Chondrocyte (in vitro differentiated cells): ENCODE data around the gene PSMB2. TPM values are rescaled to one million over a fixed set of nuclear protein-coding genes. Genes with fewer than 3 reads are reported as not detected.
"Not testable (repeated sequence)": the region's sequence is repeated elsewhere in the genome, so short reads cannot be mapped to it uniquely, and the experiment has no call there.

Experiments
- DNase-seq: peaks from one replicate; pipeline ENCODE4 v3.0.0; 2021; ENCODE audit warnings: mixed read lengths, low spot score
- H3K27ac Mint-ChIP-seq: one replicate; pipeline ENCODE4 v1.8.0; 2021; ENCODE audit warnings: mild to moderate bottlenecking, moderate library complexity, mixed read lengths; ENCODE audit not compliant: unreplicated experiment
- H3K27me3 Mint-ChIP-seq: 2 replicates; pipeline ENCODE4 v1.8.0; 2021; ENCODE audit warnings: low read depth, mixed read lengths
- H3K36me3 Mint-ChIP-seq: 2 replicates; pipeline ENCODE4 v1.8.0; 2021; ENCODE audit warnings: low read depth, mixed read lengths
- H3K4me1 Mint-ChIP-seq: 2 replicates; pipeline ENCODE4 v1.8.0; 2021; ENCODE audit warnings: low read depth, mild to moderate bottlenecking, mixed read lengths
- H3K4me3 Mint-ChIP-seq: one replicate; pipeline ENCODE4 v1.8.0; 2021; ENCODE audit warnings: mild to moderate bottlenecking, moderate library complexity, mixed read lengths; ENCODE audit not compliant: unreplicated experiment
- H3K9me3 Mint-ChIP-seq: 2 replicates; pipeline ENCODE4 v1.8.0; 2021; ENCODE audit warnings: low read depth, mixed read lengths
- CTCF ChIP-seq: fragments of 200-600 bp; sonication (generic); IDR thresholded peaks from 2 replicates; pipeline ENCODE4 v1.5.0; 2021; ENCODE audit warnings: antibody characterized with exemption, mild to moderate bottlenecking, moderate library complexity
- total RNA-seq: library from RNA; stranded (reverse); gene quantifications from 3 replicates; pipeline ENCODE4 v1.2.1, GENCODE V29; 2021

The PSMB2 gene
- total RNA-seq, 1 donor from 2014 or later = 58.9 TPM

GRCh38 chr1:35590476-35591040 lies 50.8 kb downstream of the PSMB2 start:
- DNase-seq = no peak
- Mint-ChIP-seq H3K9me3 (no peaks in the 10 kb centered on the region), H3K27ac (no peak overlapping the region), H3K27me3 (no peaks in the 10 kb centered on the region), H3K4me1 (no peaks in the 10 kb centered on the region), H3K36me3 (peaks cover 3% of the 10 kb centered on the region), H3K4me3 (no peak overlapping the region)
- TF ChIP-seq CTCF = no peak

GRCh38 chr1:35589516-35590427 lies 51.6 kb downstream of the PSMB2 start:
- Mint-ChIP-seq H3K27ac (no peak overlapping the region), H3K36me3 (peaks cover 3% of the 10 kb centered on the region), H3K27me3 (no peaks in the 10 kb centered on the region), H3K4me3 (no peak overlapping the region), H3K4me1 (no peaks in the 10 kb centered on the region), H3K9me3 (no peaks in the 10 kb centered on the region)
- TF ChIP-seq CTCF = no peak
- DNase-seq = no peak

DNA sequence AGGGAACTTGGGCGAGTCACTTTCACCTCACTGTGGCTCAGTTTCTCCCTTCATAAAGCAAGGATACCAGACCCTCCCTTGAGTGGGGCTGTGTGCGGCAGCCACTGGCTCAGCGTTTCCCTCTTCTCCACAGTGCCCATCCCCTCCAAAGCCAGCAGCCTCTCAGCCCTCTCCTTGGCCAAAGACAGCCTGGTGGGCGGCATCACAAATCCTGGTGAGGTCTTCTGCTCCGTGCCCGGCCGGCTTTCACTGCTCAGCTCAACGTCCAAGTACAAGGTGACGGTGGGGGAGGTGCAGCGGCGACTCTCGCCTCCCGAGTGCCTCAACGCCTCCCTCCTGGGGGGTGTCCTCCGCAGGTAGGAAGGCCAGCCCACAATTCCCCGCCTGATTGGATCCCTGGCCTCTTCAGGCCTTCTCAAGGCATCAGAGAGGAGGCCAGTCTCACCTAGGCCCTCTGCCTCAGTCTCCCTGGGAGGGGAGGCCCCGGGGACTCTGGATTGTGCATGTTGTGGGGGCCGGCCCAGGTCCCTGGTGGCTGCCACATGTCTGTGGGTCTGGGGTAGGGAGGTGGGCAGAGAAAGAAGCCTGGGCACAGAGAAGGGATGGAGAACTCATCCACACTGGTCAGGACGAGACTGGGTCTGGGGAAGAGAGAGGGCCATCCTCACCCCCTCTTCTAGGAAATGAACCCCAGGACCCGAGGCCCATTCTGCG lies 53.0 kb downstream of the PSMB2 start:
- no peak for TF ChIP-seq CTCF
- Mint-ChIP-seq H3K27ac (no peak overlapping the region), H3K9me3 (no peaks in the 10 kb centered on the region), H3K4me1 (no peaks in the 10 kb centered on the region), H3K4me3 (no peak overlapping the region), H3K27me3 (no peaks in the 10 kb centered on the region), H3K36me3 (peaks cover 3% of the 10 kb centered on the region)
- no peak for DNase-seq

- TF ChIP-seq CTCF = no peak
- DNase-seq = no peak
- Mint-ChIP-seq H3K4me3 (no peak overlapping the region), H3K9me3 (no peaks in the 10 kb centered on the region), H3K27me3 (no peaks in the 10 kb centered on the region), H3K36me3 (peaks cover 3% of the 10 kb centered on the region), H3K4me1 (no peaks in the 10 kb centered on the region), H3K27ac (no peak overlapping the region)
These were observed 53.6 kb downstream of the PSMB2 start for GRCh38 chr1:35587736-35588135.

DNA sequence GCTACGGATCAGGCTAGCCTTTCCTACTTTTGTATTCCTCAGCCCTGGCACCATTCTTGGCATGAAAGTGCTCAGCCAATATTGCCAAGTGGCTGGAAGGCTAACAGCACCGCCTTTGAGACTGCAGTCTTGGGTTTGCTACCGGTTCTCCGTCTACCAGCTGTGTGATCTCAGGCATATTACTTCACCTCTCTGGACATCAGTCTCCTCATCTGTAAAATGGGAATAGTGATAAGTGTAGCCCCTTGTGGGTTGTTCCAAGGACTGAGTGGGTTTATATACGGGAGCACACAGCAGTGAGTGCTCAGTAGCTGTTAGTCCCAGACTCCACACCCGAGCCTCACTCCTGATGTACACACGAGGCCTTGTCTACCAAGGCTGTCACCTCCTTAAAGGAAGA lies 54.5 kb downstream of the PSMB2 start:
- no peaks in the 10 kb centered on the region for H3K27me3 Mint-ChIP-seq
- TF ChIP-seq CTCF = no peak
- H3K36me3 Mint-ChIP-seq = peaks cover 3% of the 10 kb centered on the region
- no peak overlapping the region for H3K4me3 Mint-ChIP-seq
- no peaks in the 10 kb centered on the region for H3K9me3 Mint-ChIP-seq
- no peak overlapping the region for H3K27ac Mint-ChIP-seq
- no peaks in the 10 kb centered on the region for H3K4me1 Mint-ChIP-seq
- DNase-seq = no peak

- H3K27ac Mint-ChIP-seq, H3K27me3 Mint-ChIP-seq, DNase-seq, H3K9me3 Mint-ChIP-seq, H3K4me3 Mint-ChIP-seq, H3K36me3 Mint-ChIP-seq, H3K4me1 Mint-ChIP-seq: not testable (repeated sequence)
These were observed 55.5 kb downstream of the PSMB2 start for GRCh38 chr1:35585805-35586204.
